GM12891 (cell line): ENCODE measurements around the gene DLG5.

Source experiments
- DNase-seq: peaks from one replicate; pipeline ENCODE4 v3.0.0; 2011; ENCODE audit warnings: low spot score; ENCODE audit not compliant: insufficient read length
- FAIRE-seq: peaks from 2 replicates; lab custom pipeline; 2011; peaks lifted over from hg19 to GRCh38; lab: Jason Lieb, UNC
- PAX5 ChIP-seq: IDR thresholded peaks from 2 replicates; pipeline ENCODE4 v1.6.1; 2011; ENCODE audit warnings: low read length, moderate library complexity, mild to moderate bottlenecking; ENCODE audit not compliant: insufficient read depth, severe bottlenecking
- POLR2A ChIP-seq: IDR thresholded peaks from 2 replicates; pipeline ENCODE4 v1.6.1; 2011; ENCODE audit warnings: low read depth, low read length, control low read depth
- POLR2AphosphoS5 ChIP-seq: IDR thresholded peaks from 2 replicates; pipeline ENCODE4 v1.6.1; 2011; ENCODE audit warnings: low read depth, low read length, control low read depth
- POU2F2 ChIP-seq: IDR thresholded peaks from 2 replicates; pipeline ENCODE4 v1.6.1; 2011; ENCODE audit warnings: low read depth, mild to moderate bottlenecking, control low read depth, low read length, moderate library complexity
- SPI1 ChIP-seq: IDR thresholded peaks from 2 replicates; pipeline ENCODE4 v1.6.1; 2011; ENCODE audit warnings: low read depth, low read length, control low read depth
- TAF1 ChIP-seq: IDR thresholded peaks from 2 replicates; pipeline ENCODE4 v1.6.1; 2011; ENCODE audit warnings: low read depth, low read length, control low read depth

The DLG5 gene

DNA sequence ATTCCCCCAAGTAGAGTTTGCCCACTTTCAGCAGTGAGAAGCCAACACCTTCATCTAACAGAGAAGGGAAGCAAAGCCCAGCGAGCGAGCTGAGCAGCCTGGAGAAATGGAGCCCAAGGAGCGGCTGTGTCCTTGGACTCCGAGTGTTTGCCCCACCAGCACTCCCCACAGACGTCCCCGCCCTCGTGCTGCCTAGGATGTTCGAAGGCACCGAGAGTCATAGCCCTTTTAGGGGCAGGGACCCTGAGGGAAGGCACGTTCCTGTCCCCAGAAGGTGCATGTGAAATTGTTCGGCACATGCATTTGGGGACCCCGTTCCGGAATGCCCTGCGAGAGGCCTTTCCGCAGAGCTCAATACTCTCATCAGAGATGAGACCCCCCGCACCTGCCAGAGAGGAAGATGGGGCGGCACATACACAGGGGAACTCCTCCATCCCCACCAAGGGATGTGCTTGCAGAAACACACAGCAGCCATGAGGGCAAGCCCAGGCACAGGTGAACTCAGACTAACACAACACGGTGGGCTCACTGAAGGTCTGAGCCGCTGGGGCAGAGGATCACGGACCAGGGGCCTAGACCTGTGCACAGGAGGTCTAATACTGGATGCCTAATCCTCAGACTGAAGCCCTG is 131.0 kb downstream of the DLG5 start:
- FAIRE-seq: no peak
- no peak for DNase-seq
- TF ChIP-seq POLR2A: no peak
- TF ChIP-seq TAF1: no peak
- no peak for TF ChIP-seq POU2F2
- no peak for TF ChIP-seq POLR2AphosphoS5
- no peak for TF ChIP-seq PAX5
- TF ChIP-seq SPI1: no peak

DNA sequence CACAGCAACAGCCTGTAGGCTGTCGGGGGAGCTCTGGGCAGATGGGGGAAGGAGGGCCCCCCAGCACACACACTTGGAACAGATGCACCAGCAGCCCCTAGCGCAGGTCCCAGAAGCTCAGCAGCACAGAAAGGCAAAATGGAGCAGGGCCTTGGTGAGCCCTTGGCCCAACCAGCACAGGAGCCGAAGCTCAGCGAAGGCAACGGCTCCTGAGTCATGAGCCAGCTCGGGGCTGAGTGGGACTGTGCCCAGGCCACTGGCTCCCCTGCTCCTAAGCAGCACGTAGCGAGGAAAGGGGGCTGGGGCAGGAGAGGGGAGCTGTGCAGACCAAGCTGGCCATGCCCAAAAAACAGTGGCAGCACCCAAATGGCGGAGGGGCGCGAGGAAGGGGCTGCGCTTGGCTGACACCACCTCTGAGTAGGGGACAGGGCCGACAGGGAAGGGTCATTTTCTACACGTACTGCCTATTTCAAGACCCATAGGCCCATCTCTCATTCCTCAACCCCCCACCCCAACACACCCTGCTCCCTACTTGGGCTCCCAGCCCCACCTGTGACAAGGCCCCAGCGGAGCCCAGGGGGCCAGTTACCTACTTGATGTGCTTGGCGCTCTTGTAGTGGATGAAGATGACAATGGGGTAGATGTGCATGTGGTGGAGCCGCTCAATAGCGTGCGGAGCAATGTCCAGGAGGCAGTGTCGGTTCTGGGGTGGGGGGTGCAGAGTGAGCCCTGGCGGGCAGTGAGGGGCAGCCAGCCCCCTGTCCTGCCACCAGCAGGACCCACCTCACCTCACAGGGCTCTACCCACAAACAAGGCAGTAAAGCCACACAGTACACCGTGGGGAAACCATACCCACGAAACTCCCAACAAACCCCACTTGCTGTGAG is 132.1 kb downstream of the DLG5 start:
- no peak for TF ChIP-seq POLR2AphosphoS5
- no peak for TF ChIP-seq SPI1
- no peak for TF ChIP-seq PAX5
- no peak for TF ChIP-seq POLR2A
- no peak for TF ChIP-seq TAF1
- no peak for TF ChIP-seq POU2F2
- FAIRE-seq (no peak), DNase-seq (no peak)

GRCh38 chr10:77793831-77794230 is 132.7 kb downstream of the DLG5 start:
- FAIRE-seq (no peak), DNase-seq (no peak)
- TF ChIP-seq POLR2AphosphoS5 (no peak), PAX5 (no peak)

GRCh38 chr10:77792155-77792554 is 134.4 kb downstream of the DLG5 start:
- FAIRE-seq (no peak), DNase-seq (no peak)
- no peak for TF ChIP-seq PAX5
- no peak for TF ChIP-seq POLR2AphosphoS5
- no peak for TF ChIP-seq TAF1

DNA sequence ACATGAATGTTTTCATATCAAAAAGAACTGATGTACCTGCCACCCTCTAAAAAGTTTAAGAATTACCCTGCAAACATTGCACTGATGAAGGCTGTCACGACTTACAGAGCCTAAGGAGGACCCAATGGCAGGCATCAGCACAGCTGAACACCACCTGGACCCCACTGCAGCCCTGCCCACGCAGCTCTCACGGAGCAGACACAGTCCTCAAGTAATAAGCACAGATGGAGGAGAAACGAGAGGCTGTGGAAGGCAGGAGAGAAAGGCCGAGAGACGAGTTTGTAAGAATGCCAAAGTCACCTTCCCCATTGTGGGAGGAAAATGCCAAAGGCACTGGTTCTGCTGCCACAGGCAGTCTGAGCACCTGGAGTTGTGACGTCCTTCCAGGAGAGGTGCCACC is 135.0 kb downstream of the DLG5 start:
- TF ChIP-seq POU2F2 (no peak), SPI1 (no peak)
- no peak for FAIRE-seq

GRCh38 chr10:77789861-77790260 is 136.7 kb downstream of the DLG5 start:
- FAIRE-seq (no peak), DNase-seq (no peak)
- TF ChIP-seq PAX5 (no peak), POLR2A (no peak), SPI1 (no peak), TAF1 (no peak), POLR2AphosphoS5 (no peak), POU2F2 (no peak)

More for the DNA sequence above, 135.0 kb downstream of the DLG5 start:
- no peak for DNase-seq

DNA sequence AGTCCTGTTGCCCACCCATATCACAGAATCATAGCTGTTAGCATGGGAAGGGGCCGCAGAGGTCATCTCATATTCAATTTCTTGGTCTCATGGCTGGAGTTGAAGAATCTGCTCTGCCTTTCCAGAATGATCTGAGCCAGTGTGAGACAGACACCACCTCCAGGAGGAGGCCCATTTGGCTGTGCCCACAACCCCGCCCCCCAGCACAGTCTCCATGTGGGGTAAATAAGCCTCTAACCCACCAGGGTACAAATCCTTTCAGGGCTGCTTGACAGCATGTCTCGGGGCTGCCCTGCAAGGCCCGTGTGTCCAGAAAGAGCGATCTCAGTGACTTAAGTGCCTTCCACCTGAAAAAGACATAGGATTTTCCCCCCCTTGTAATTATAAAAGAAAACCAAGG is 137.5 kb downstream of the DLG5 start:
- no peak for FAIRE-seq
- DNase-seq: no peak
- TF ChIP-seq TAF1 (no peak), POLR2A (no peak), SPI1 (no peak), POLR2AphosphoS5 (no peak), PAX5 (no peak), POU2F2 (no peak)

- TF ChIP-seq SPI1 (no peak), POLR2A (no peak), POLR2AphosphoS5 (no peak), POU2F2 (no peak), TAF1 (no peak), PAX5 (no peak)
- FAIRE-seq (no peak), DNase-seq (no peak)
These were observed 138.0 kb downstream of the DLG5 start for GRCh38 chr10:77788496-77789010.

DNA sequence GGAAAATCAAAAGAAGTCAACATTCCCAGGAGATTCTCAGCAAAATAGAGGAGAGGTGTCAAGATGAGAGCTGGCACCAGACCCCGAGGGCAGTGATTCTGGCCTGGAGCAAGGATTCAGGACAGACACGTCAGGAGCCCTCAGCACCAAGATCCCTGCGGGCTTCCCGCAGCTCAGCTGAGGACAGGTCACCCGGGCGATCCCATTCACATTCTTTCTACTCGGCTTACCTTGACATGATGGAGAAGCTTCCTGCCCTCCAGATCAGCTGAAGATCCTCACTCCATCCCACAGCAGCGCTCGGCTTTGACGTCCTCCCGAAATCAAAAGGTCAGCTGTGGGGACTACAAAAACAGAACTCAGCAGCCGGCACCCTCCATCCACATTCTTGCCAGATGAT is 139.1 kb downstream of the DLG5 start:
- DNase-seq: no peak
- FAIRE-seq: no peak
- no peak for TF ChIP-seq POLR2A
- no peak for TF ChIP-seq POLR2AphosphoS5
- TF ChIP-seq POU2F2: no peak
- no peak for TF ChIP-seq PAX5
- no peak for TF ChIP-seq SPI1
- TF ChIP-seq TAF1: no peak
